ENCODE measurements around the gene ADAM21.

ADAM21 gene

DNA sequence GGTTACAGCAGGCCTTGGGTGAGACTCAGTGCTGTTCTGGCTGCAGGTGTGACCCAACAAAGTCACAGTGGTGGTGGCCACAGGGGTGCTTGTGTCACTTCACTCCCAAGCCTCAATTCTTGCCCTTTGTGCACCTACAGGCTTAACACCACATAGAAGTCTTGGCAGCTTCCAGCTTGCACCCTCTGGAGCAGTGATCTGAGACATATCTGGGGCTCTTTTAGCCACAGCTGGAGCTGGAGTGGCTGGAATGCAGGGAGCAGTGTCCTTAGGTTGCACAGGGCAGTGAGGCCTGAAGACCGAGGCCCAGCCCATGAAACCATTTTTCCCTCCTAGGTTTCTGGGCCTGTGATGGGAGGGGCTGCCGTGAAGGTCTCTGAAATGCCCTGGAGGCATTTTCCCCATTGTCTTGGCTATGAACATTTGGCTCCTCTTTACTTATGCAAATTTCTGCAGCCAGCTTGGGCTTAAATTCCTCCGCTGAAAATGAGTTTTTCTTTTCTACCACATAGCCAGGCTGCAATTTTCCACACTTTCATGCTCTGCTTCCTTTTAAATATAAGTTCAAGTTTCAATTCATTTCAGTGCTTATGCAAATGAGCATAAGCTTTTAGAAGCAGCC is 37.7 kb downstream of the ADAM21 start:
- no peak for FAIRE-seq

DNA sequence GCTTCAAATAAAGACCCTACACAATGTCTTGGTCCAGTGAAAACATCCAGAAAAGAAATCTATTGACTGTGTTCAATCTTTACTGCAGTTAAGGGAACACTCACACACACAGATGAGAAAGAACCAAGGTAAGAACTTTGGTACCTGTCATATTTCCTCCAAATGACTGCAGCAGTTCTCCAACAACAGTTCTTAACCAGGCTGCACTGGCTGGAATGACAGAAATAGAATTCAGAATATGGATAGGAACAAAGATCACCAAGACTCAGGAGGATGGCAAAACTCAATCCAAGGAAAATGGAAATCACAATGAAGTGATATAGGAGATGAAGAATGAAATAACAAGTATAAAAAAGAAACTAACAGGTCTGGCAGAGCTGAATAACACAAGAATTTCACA is 46.2 kb downstream of the ADAM21 start:
- FAIRE-seq, result no peak
